ENCODE measurements around the gene DLGAP1.

Gene DLGAP1

GRCh38 chr18:3806656-3807055, 648.5 kb downstream of the DLGAP1 start:
- Histone ChIP-seq H2BK5ac (ENCODE audit: low read length) (no peak overlapping the region), H3K9ac (ENCODE audit: low read length) (no peak overlapping the region), H3K4me3 (ENCODE audit: low read length) (no peak overlapping the region), H3K36me3 (ENCODE audit: control insufficient read depth, insufficient read depth, low read length) (no peaks in the 10 kb centered on the region), H3K4ac (ENCODE audit: low read depth, low read length) (no peak overlapping the region), H4K8ac (ENCODE audit: low read depth, low read length) (no peak overlapping the region), H3K18ac (ENCODE audit: low read length) (no peak overlapping the region), H3K23ac (ENCODE audit: low read length) (no peak overlapping the region), H3K27ac (ENCODE audit: low read depth, low read length) (no peak overlapping the region), H2BK120ac (ENCODE audit: low read depth, low read length) (no peak overlapping the region), H2AK5ac (ENCODE audit: low read length) (no peak overlapping the region), H3K27me3 (ENCODE audit: insufficient read depth, low read length, poor library complexity) (no peaks in the 10 kb centered on the region), H3K79me2 (ENCODE audit: control insufficient read depth, insufficient read depth, low read length) (no peaks in the 10 kb centered on the region), H3K4me2 (ENCODE audit: low read length) (no peak overlapping the region), H2BK15ac (replicated peaks; ENCODE audit: low read depth) (no peak overlapping the region), H3K4me1 (ENCODE audit: control insufficient read depth, low read depth, low read length) (no peaks in the 10 kb centered on the region), H4K5ac (ENCODE audit: low read length) (no peak overlapping the region), H3K56ac (ENCODE audit: low read length) (no peak overlapping the region), H3K79me1 (ENCODE audit: low read length) (no peaks in the 10 kb centered on the region)
- no CpG with 5 or more reads among the region's 4 CpGs for WGBS (ENCODE audit: extremely low coverage, insufficient coverage, low lambda C conversion rate)
- DNase-seq = no peak

GRCh38 chr18:3804336-3804735, 650.8 kb downstream of the DLGAP1 start:
- peak overlapping the region; percentile 20 for H3K23ac ChIP-seq (ENCODE audit: low read length)
- H4K5ac ChIP-seq (ENCODE audit: low read length) = no peak overlapping the region
- H3K18ac ChIP-seq (ENCODE audit: low read length) = no peak overlapping the region
- no peak overlapping the region for H3K9ac ChIP-seq (ENCODE audit: low read length)
- H3K79me1 ChIP-seq (ENCODE audit: low read length) = no peaks in the 10 kb centered on the region
- no peak overlapping the region for H4K8ac ChIP-seq (ENCODE audit: low read depth, low read length)
- no peaks in the 10 kb centered on the region for H3K36me3 ChIP-seq (ENCODE audit: control insufficient read depth, insufficient read depth, low read length)
- no peak overlapping the region for H2BK120ac ChIP-seq (ENCODE audit: low read depth, low read length)
- no peak overlapping the region for H3K4me2 ChIP-seq (ENCODE audit: low read length)
- H3K4me1 ChIP-seq (ENCODE audit: control insufficient read depth, low read depth, low read length) = no peaks in the 10 kb centered on the region
- no peaks in the 10 kb centered on the region for H3K79me2 ChIP-seq (ENCODE audit: control insufficient read depth, insufficient read depth, low read length)
- H2BK5ac ChIP-seq (ENCODE audit: low read length) = no peak overlapping the region
- H3K4me3 ChIP-seq (ENCODE audit: low read length) = no peak overlapping the region
- no peak for DNase-seq
- no peak overlapping the region for H2AK5ac ChIP-seq (ENCODE audit: low read length)
- H3K27me3 ChIP-seq (ENCODE audit: insufficient read depth, low read length, poor library complexity) = no peaks in the 10 kb centered on the region
- no peak overlapping the region for H3K4ac ChIP-seq (ENCODE audit: low read depth, low read length)
- H3K27ac ChIP-seq (ENCODE audit: low read depth, low read length) = no peak overlapping the region
- no peak overlapping the region for H3K56ac ChIP-seq (ENCODE audit: low read length)
- no peak overlapping the region for H2BK15ac ChIP-seq (replicated peaks; ENCODE audit: low read depth)
- WGBS (ENCODE audit: extremely low coverage, insufficient coverage, low lambda C conversion rate) = no CpG with 5 or more reads among the region's 4 CpGs

DNA sequence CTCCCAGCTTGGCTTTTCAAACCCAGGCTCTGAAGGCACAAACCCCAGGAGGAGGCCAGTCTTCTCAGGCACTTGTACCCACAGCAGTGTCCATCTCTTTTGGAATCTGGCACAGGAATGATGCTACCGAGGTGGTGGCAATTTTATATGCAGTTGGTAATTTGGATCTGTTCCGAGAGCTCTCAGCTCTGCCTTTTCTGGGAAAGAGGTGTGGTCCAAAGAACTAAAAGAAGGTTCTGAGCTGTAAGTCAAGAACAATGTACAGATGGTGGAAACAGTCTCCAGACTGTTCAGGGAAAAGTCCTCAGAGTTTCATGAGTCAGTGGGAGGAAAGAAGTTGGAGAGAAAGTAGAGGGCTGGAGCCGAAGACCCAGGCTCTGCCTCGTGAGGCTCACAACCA, 651.8 kb downstream of the DLGAP1 start:
- Histone ChIP-seq H3K27ac (ENCODE audit: low read depth, low read length) (no peak overlapping the region), H2BK120ac (ENCODE audit: low read depth, low read length) (no peak overlapping the region), H3K4ac (ENCODE audit: low read depth, low read length) (no peak overlapping the region), H4K8ac (ENCODE audit: low read depth, low read length) (no peak overlapping the region), H3K36me3 (ENCODE audit: control insufficient read depth, insufficient read depth, low read length) (no peaks in the 10 kb centered on the region), H3K23ac (ENCODE audit: low read length) (no peak overlapping the region), H2BK5ac (ENCODE audit: low read length) (no peak overlapping the region), H3K79me1 (ENCODE audit: low read length) (no peaks in the 10 kb centered on the region), H3K56ac (ENCODE audit: low read length) (no peak overlapping the region), H3K18ac (ENCODE audit: low read length) (no peak overlapping the region), H3K4me1 (ENCODE audit: control insufficient read depth, low read depth, low read length) (no peaks in the 10 kb centered on the region), H2BK15ac (replicated peaks; ENCODE audit: low read depth) (no peak overlapping the region), H3K27me3 (ENCODE audit: insufficient read depth, low read length, poor library complexity) (no peaks in the 10 kb centered on the region), H3K9ac (ENCODE audit: low read length) (no peak overlapping the region), H3K4me3 (ENCODE audit: low read length) (no peak overlapping the region), H3K4me2 (ENCODE audit: low read length) (no peak overlapping the region), H2AK5ac (ENCODE audit: low read length) (no peak overlapping the region), H4K5ac (ENCODE audit: low read length) (no peak overlapping the region), H3K79me2 (ENCODE audit: control insufficient read depth, insufficient read depth, low read length) (no peaks in the 10 kb centered on the region)
- WGBS (ENCODE audit: extremely low coverage, insufficient coverage, low lambda C conversion rate) = no CpG with 5 or more reads among the region's 4 CpGs
- no peak for DNase-seq

- no peaks in the 10 kb centered on the region for H3K27me3 ChIP-seq (ENCODE audit: insufficient read depth, low read length, poor library complexity)
- DNase-seq = peak; percentile 87
- no peak overlapping the region for H4K5ac ChIP-seq (ENCODE audit: low read length)
- H2AK5ac ChIP-seq (ENCODE audit: low read length) = no peak overlapping the region
- H3K27ac ChIP-seq (ENCODE audit: low read depth, low read length) = no peak overlapping the region
- H3K4me3 ChIP-seq (ENCODE audit: low read length) = no peak overlapping the region
- no CpG with 5 or more reads among the region's 4 CpGs for WGBS (ENCODE audit: extremely low coverage, insufficient coverage, low lambda C conversion rate)
- no peaks in the 10 kb centered on the region for H3K79me1 ChIP-seq (ENCODE audit: low read length)
- H3K4me1 ChIP-seq (ENCODE audit: control insufficient read depth, low read depth, low read length) = peaks cover 3% of the 10 kb centered on the region
- H4K8ac ChIP-seq (ENCODE audit: low read depth, low read length) = no peak overlapping the region
- H3K23ac ChIP-seq (ENCODE audit: low read length) = no peak overlapping the region
- H3K36me3 ChIP-seq (ENCODE audit: control insufficient read depth, insufficient read depth, low read length) = no peaks in the 10 kb centered on the region
- no peak overlapping the region for H3K56ac ChIP-seq (ENCODE audit: low read length)
- no peak overlapping the region for H3K4ac ChIP-seq (ENCODE audit: low read depth, low read length)
- H3K4me2 ChIP-seq (ENCODE audit: low read length) = no peak overlapping the region
- no peak overlapping the region for H2BK15ac ChIP-seq (replicated peaks; ENCODE audit: low read depth)
- H2BK5ac ChIP-seq (ENCODE audit: low read length) = no peak overlapping the region
- no peak overlapping the region for H2BK120ac ChIP-seq (ENCODE audit: low read depth, low read length)
- no peak overlapping the region for H3K9ac ChIP-seq (ENCODE audit: low read length)
- no peak overlapping the region for H3K18ac ChIP-seq (ENCODE audit: low read length)
- no peaks in the 10 kb centered on the region for H3K79me2 ChIP-seq (ENCODE audit: control insufficient read depth, insufficient read depth, low read length)
Observed at GRCh38 chr18:3799515-3799914, 655.6 kb downstream of the DLGAP1 start.

DNA sequence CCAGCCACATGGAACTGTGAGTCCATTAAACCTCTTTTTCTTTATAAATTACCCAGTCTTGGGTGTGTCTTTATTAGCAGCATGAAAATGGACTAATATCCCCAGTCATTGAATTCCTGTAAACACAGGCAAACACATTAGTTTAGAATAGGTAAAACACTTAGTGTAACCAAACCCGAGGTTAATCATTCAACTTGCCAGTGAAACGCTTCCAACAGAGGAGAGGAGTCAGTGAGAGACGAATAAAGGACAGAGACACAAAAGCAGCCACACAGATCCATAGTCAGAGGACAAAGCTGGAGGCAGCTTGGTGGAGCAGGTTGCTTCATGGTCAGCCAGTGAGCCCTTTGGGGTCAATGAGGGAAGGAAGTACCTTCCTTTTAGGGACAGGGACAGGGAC, 657.1 kb downstream of the DLGAP1 start:
- no peak overlapping the region for H2BK5ac ChIP-seq (ENCODE audit: low read length)
- no peak overlapping the region for H3K18ac ChIP-seq (ENCODE audit: low read length)
- no peak overlapping the region for H3K4me3 ChIP-seq (ENCODE audit: low read length)
- no peak for DNase-seq
- no peaks in the 10 kb centered on the region for H3K79me2 ChIP-seq (ENCODE audit: control insufficient read depth, insufficient read depth, low read length)
- peaks cover 7% of the 10 kb centered on the region for H3K4me1 ChIP-seq (ENCODE audit: control insufficient read depth, low read depth, low read length)
- no peak overlapping the region for H3K4ac ChIP-seq (ENCODE audit: low read depth, low read length)
- no peaks in the 10 kb centered on the region for H3K27me3 ChIP-seq (ENCODE audit: insufficient read depth, low read length, poor library complexity)
- no CpG with 5 or more reads among the region's 3 CpGs for WGBS (ENCODE audit: extremely low coverage, insufficient coverage, low lambda C conversion rate)
- no peak overlapping the region for H3K23ac ChIP-seq (ENCODE audit: low read length)
- H3K56ac ChIP-seq (ENCODE audit: low read length) = no peak overlapping the region
- no peak overlapping the region for H4K5ac ChIP-seq (ENCODE audit: low read length)
- no peak overlapping the region for H4K8ac ChIP-seq (ENCODE audit: low read depth, low read length)
- no peaks in the 10 kb centered on the region for H3K79me1 ChIP-seq (ENCODE audit: low read length)
- no peak overlapping the region for H3K27ac ChIP-seq (ENCODE audit: low read depth, low read length)
- no peak overlapping the region for H3K4me2 ChIP-seq (ENCODE audit: low read length)
- no peaks in the 10 kb centered on the region for H3K36me3 ChIP-seq (ENCODE audit: control insufficient read depth, insufficient read depth, low read length)
- H2BK120ac ChIP-seq (ENCODE audit: low read depth, low read length) = no peak overlapping the region
- no peak overlapping the region for H2BK15ac ChIP-seq (replicated peaks; ENCODE audit: low read depth)
- no peak overlapping the region for H3K9ac ChIP-seq (ENCODE audit: low read length)
- H2AK5ac ChIP-seq (ENCODE audit: low read length) = no peak overlapping the region

DNA sequence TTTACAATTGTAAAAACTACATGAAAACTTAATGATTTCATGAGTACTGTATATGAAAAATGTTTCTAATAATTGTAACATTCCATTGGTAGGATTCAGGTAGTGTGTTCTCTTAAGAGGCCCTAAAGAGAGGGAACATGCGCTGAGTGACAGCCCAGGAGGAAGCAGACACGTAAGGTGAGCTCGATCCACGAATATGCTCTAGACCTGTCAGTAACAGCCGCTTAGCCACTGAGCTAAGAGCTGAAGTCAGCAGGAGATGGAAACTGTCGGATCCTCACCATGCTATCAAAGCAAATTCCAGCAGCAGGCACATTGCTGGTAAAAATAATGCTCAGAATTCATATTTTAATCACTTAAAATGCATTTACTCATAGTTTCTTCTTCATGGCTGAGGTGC, 658.7 kb downstream of the DLGAP1 start:
- H3K27ac ChIP-seq (ENCODE audit: low read depth, low read length) = no peak overlapping the region
- H4K5ac ChIP-seq (ENCODE audit: low read length) = no peak overlapping the region
- peak; percentile 41 for DNase-seq
- H2BK120ac ChIP-seq (ENCODE audit: low read depth, low read length) = no peak overlapping the region
- no peak overlapping the region for H3K4me3 ChIP-seq (ENCODE audit: low read length)
- no peak overlapping the region for H3K4me2 ChIP-seq (ENCODE audit: low read length)
- no peak overlapping the region for H2BK15ac ChIP-seq (replicated peaks; ENCODE audit: low read depth)
- no peak overlapping the region for H3K4ac ChIP-seq (ENCODE audit: low read depth, low read length)
- H3K79me2 ChIP-seq (ENCODE audit: control insufficient read depth, insufficient read depth, low read length) = no peaks in the 10 kb centered on the region
- H3K27me3 ChIP-seq (ENCODE audit: insufficient read depth, low read length, poor library complexity) = no peaks in the 10 kb centered on the region
- no peak overlapping the region for H4K8ac ChIP-seq (ENCODE audit: low read depth, low read length)
- H2AK5ac ChIP-seq (ENCODE audit: low read length) = no peak overlapping the region
- H3K56ac ChIP-seq (ENCODE audit: low read length) = no peak overlapping the region
- no peak overlapping the region for H2BK5ac ChIP-seq (ENCODE audit: low read length)
- no peaks in the 10 kb centered on the region for H3K79me1 ChIP-seq (ENCODE audit: low read length)
- H3K36me3 ChIP-seq (ENCODE audit: control insufficient read depth, insufficient read depth, low read length) = no peaks in the 10 kb centered on the region
- no peak overlapping the region for H3K18ac ChIP-seq (ENCODE audit: low read length)
- H3K9ac ChIP-seq (ENCODE audit: low read length) = no peak overlapping the region
- WGBS (ENCODE audit: extremely low coverage, insufficient coverage, low lambda C conversion rate) = no CpG with 5 or more reads among the region's 6 CpGs
- H3K23ac ChIP-seq (ENCODE audit: low read length) = no peak overlapping the region
- H3K4me1 ChIP-seq (ENCODE audit: control insufficient read depth, low read depth, low read length) = peaks cover 7% of the 10 kb centered on the region
